Measurements from ENCODE around the gene PCDH9.

DNA sequence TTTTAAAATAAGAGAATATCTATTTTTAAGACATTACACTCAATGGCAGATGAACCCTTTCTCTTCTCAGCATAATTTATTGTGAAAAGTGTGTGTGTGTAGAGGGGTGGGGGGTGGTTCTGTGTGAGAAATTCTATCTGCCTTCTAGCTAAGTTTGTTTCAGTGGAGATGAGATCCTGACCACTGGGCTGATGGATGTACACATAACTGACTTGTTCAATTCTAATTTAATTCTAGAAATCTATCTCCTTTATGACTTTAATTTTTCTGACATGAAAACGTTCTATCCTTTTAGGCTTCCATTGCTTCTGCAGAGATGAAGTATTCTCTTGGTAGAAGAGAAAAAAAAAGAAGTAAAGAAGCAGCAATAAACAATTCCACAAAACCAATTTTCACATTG is 891.6 kb downstream of the PCDH9 start:
- TF ChIP-seq, protein P1, sequence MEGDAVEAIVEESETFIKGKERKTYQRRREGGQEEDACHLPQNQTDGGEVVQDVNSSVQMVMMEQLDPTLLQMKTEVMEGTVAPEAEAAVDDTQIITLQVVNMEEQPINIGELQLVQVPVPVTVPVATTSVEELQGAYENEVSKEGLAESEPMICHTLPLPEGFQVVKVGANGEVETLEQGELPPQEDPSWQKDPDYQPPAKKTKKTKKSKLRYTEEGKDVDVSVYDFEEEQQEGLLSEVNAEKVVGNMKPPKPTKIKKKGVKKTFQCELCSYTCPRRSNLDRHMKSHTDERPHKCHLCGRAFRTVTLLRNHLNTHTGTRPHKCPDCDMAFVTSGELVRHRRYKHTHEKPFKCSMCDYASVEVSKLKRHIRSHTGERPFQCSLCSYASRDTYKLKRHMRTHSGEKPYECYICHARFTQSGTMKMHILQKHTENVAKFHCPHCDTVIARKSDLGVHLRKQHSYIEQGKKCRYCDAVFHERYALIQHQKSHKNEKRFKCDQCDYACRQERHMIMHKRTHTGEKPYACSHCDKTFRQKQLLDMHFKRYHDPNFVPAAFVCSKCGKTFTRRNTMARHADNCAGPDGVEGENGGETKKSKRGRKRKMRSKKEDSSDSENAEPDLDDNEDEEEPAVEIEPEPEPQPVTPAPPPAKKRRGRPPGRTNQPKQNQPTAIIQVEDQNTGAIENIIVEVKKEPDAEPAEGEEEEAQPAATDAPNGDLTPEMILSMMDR (IDR thresholded peaks at IDR 0.05; ENCODE audit: low read depth, low read length) = no peak
- TF ChIP-seq MAX (IDR thresholded peaks at IDR 0.05; ENCODE audit: low read depth, low read length) (no peak), MYC (IDR thresholded peaks at IDR 0.05; ENCODE audit: low read depth, low read length) (no peak), POLR2A (IDR thresholded peaks at IDR 0.05; ENCODE audit: extremely low read depth, insufficient read length) (no peak)
